Stomach (tissue), 9 donors: Measurements from ENCODE around the gene ABHD17B. TPM values are rescaled to one million over a fixed set of nuclear protein-coding genes. Genes with fewer than 3 reads are reported as not detected.

Source experiments
- DNase-seq, 2 donors: peaks; one replicate each; pipeline versions ENCODE4 v3.0.0 to v3.0.0-alpha.2; 2013 to 2019
- H3K27ac ChIP-seq, 5 donors: fragments of 200-600 bp in 4 of 5; sonication (generic) in 4 of 5; one replicate each; pipeline ENCODE4 v1.5.1; 2013 to 2019; ENCODE audit warnings: mild to moderate bottlenecking in 1 of 5, moderate library complexity in 1 of 5
- H3K27me3 ChIP-seq, 3 donors: fragments of 200-600 bp; sonication (generic); one replicate each; pipeline ENCODE4 v1.5.1; 2017 to 2019; ENCODE audit warnings: mixed run types in 1 of 3
- H3K36me3 ChIP-seq, 4 donors: fragments of 200-600 bp; sonication (generic); 1 replicate in 3 of 4; 2 replicates in 1 of 4; pipeline ENCODE4 v1.5.1; 2016 to 2019
- H3K4me1 ChIP-seq, 4 donors: fragments of 200-600 bp; sonication (generic); one replicate each; pipeline ENCODE4 v1.5.1; 2016 to 2019
- H3K4me3 ChIP-seq, 4 donors: fragments of 200-600 bp; sonication (generic) in 3 of 4; one replicate each; pipeline ENCODE4 v1.5.1; 2016 to 2019; ENCODE audit warnings: mild to moderate bottlenecking in 1 of 4
- H3K9me3 ChIP-seq, 4 donors: fragments of 200-600 bp; sonication (generic); one replicate each; pipeline ENCODE4 v1.5.1; 2016 to 2019
- CTCF ChIP-seq, 7 experiments: fragments of 450-650 bp in 4 of 7; fragments of 200-600 bp in 3 of 7; sonication (generic) in 3 of 7; IDR thresholded peaks; one replicate each; pipeline ENCODE4 v1.5.1; 2016 to 2019; ENCODE audit warnings: antibody characterized with exemption in 7 of 7, control low read depth in 2 of 7, mild to moderate bottlenecking in 1 of 7
- EP300 ChIP-seq: sonication (generic); formaldehyde crosslinking; IDR thresholded peaks from one replicate; pipeline ENCODE4 v1.6.1; 2017; ENCODE audit warnings: antibody characterized with exemption
- POLR2A ChIP-seq, 4 donors: fragments of 450-650 bp; IDR thresholded peaks; one replicate each; pipeline ENCODE4 v1.6.1; 2016; ENCODE audit warnings: antibody characterized with exemption in 4 of 4, control low read depth in 2 of 4, mild to moderate bottlenecking in 1 of 4, moderate library complexity in 1 of 4
- POLR2AphosphoS5 ChIP-seq, 3 donors: sonication (generic); formaldehyde crosslinking; IDR thresholded peaks; one replicate each; pipeline ENCODE4 v1.6.1; 2016; ENCODE audit warnings: antibody characterized with exemption in 3 of 3
- WGBS, 5 donors: extraction: QIAGEN DNeasy Blood & Tissue Kit in 3 of 5; methylation state at CpG; one replicate each; pipeline versions ENCODE4 v1.1.5 to v1.1.7; 2013 to 2018; 5-methylcytosine and 5-hydroxymethylcytosine counted together
- intact Hi-C: fragments of 100-400 bp; cut with DNase I; formaldehyde crosslinking; loops from one replicate; pipeline ENCODE4 v1.15.1; 2023; ENCODE audit warnings: low total_unique reads
- polyA plus RNA-seq, 3 donors: library from polyadenylated mRNA; stranded (reverse); fragments of 200-250 nt; gene quantifications; one replicate each; pipeline ENCODE4 v1.2.3, GENCODE V29; 2013
- total RNA-seq, 5 donors: library from RNA; depleted of rRNA; stranded (reverse); fragments of >200 nt; gene quantifications; one replicate each; pipeline versions ENCODE4 v1.1.0 to v1.2.3, GENCODE V29; 2014 to 2016
- donor health status: healthy with polysubstance abuse.
- donor health status: Bipolar disorder and iron deficiency.
- donor health status: healthy.

The ABHD17B gene
- total and polyA plus RNA-seq, 8 donors: 4.0 to 57.5 (median 11.2) TPM

GRCh38 chr9:71859939-71860338 lies 51.1 kb downstream of the ABHD17B start:
- Histone ChIP-seq H3K4me3 (no peak overlapping the region), H3K9me3 (peaks cover 3 to 25% (median 15%) of the 10 kb centered on the region in 4 donors), H3K27me3 (no peaks in the 10 kb centered on the region), H3K36me3 (peaks cover 0 to 11% (median 5%) of the 10 kb centered on the region in 4 donors), H3K4me1 (peaks cover 0 to 5% (median 2%) of the 10 kb centered on the region in 4 donors), H3K27ac (no peak overlapping the region)
- 96 to 99% (median 98%) methylated on average over 3 of the region's 3 CpGs for WGBS, 5 donors
- TF ChIP-seq EP300: no peak
- no peak for TF ChIP-seq POLR2AphosphoS5 (IDR thresholded peaks at IDR 0.05)
- no peak for TF ChIP-seq POLR2A (IDR thresholded peaks at IDR 0.05)
- no peak for TF ChIP-seq CTCF (IDR thresholded peaks at IDR 0.05)
- intact Hi-C loops: no loop called here
- DNase-seq: no peak

DNA sequence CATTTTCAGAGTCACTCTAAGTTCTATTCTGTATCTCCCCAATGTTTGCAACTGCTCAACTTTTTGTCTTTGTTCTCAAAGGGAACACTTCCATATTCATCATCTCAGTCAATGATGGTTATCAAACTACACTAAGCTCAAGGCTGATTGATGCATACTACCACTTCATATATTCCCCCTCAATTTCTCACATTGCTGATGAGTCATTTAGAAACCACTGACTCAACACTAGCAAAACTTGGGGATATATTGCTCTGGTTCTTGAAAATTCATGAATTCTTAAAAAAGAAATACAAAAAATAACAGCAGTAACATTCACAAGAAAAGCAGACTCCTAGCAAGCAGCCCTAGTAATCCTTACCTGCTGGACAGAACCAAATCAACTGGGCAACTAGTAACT lies 52.2 kb downstream of the ABHD17B start:
- intact Hi-C loops: no loop called here
- no peak overlapping the region for H3K4me3 ChIP-seq
- H3K9me3 ChIP-seq: peaks cover 3 to 25% (median 15%) of the 10 kb centered on the region in 4 donors
- H3K36me3 ChIP-seq: peaks cover 0 to 11% (median 5%) of the 10 kb centered on the region in 4 donors
- no peak for DNase-seq
- TF ChIP-seq POLR2AphosphoS5 (IDR thresholded peaks at IDR 0.05): no peak
- no peak for TF ChIP-seq EP300
- no peak for TF ChIP-seq POLR2A (IDR thresholded peaks at IDR 0.05)
- TF ChIP-seq CTCF (IDR thresholded peaks at IDR 0.05): no peak
- peaks cover 0 to 4% (median 0%) of the 10 kb centered on the region in 4 donors for H3K4me1 ChIP-seq
- no peak overlapping the region for H3K27ac ChIP-seq
- no peaks in the 10 kb centered on the region for H3K27me3 ChIP-seq

DNA sequence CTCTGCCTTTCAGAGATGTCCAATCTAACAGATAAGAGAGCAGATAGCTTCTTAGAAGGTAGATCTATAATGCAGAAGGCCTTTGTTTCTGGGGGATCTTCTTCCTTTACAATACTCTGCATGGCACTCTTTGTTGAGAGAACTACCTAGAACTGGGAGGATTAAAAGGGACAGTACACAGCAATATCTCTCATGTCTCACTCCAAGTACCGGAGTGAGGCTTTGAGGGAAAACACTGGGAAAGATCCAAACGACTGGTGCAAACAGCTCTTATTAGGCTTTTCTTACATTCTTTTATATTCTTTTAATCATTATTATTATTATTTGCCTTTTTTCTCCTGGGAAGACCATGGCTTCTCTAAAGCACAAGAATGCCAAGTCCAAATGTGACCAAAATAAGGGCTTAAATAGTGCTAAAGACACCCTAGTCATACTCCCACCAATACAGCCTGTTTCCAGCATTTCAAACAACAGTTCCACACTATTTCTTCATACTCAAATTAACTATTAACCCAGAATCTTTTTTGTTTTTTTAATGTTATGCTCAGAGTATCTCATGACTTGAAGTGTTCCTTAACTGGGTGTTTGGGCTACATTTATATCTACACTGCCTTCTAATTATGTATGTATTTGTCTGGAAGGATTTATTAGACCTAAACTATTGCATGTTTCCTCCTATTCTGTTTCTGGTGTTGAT lies 52.7 kb downstream of the ABHD17B start:
- intact Hi-C loops: no loop called here
- Histone ChIP-seq H3K36me3 (peaks cover 0 to 11% (median 5%) of the 10 kb centered on the region in 4 donors), H3K27ac (no peak overlapping the region), H3K27me3 (no peaks in the 10 kb centered on the region), H3K9me3 (peaks cover 3 to 25% (median 15%) of the 10 kb centered on the region in 4 donors), H3K4me1 (no peaks in the 10 kb centered on the region), H3K4me3 (no peak overlapping the region)
- TF ChIP-seq EP300: no peak
- TF ChIP-seq POLR2A (IDR thresholded peaks at IDR 0.05): no peak
- DNase-seq: no peak
- WGBS, 5 donors: 91 to 95% (median 95%) methylated on average over 2 of the region's 2 CpGs

- intact Hi-C loops: no loop called here
Observed at GRCh38 chr9:71857159-71857558, 53.8 kb downstream of the ABHD17B start.

GRCh38 chr9:71854811-71855210 lies 56.2 kb downstream of the ABHD17B start:
- TF ChIP-seq CTCF (IDR thresholded peaks at IDR 0.05) (no peak), POLR2AphosphoS5 (IDR thresholded peaks at IDR 0.05) (no peak), POLR2A (IDR thresholded peaks at IDR 0.05) (no peak), EP300 (no peak)

More at GRCh38 chr9:71857159-71857558, 53.8 kb downstream of the ABHD17B start:
- DNase-seq: no peak
- Histone ChIP-seq H3K36me3 (peaks cover 0 to 11% (median 4%) of the 10 kb centered on the region in 4 donors), H3K4me3 (no peak overlapping the region), H3K27ac (no peak overlapping the region), H3K4me1 (no peaks in the 10 kb centered on the region), H3K9me3 (peaks cover 3 to 25% (median 15%) of the 10 kb centered on the region in 4 donors), H3K27me3 (no peaks in the 10 kb centered on the region)
- TF ChIP-seq POLR2A (IDR thresholded peaks at IDR 0.05) (no peak), POLR2AphosphoS5 (IDR thresholded peaks at IDR 0.05) (no peak)

More at GRCh38 chr9:71854811-71855210, 56.2 kb downstream of the ABHD17B start:
- Histone ChIP-seq H3K4me3 (no peak overlapping the region), H3K36me3 (peaks cover 0 to 2% (median 0%) of the 10 kb centered on the region in 4 donors), H3K9me3 (peaks cover 3 to 8% (median 6%) of the 10 kb centered on the region in 4 donors), H3K4me1 (no peaks in the 10 kb centered on the region), H3K27me3 (no peaks in the 10 kb centered on the region), H3K27ac (no peak overlapping the region)
- intact Hi-C loops: no loop called here
- WGBS, 5 donors: 82 to 93% (median 92%) methylated on average over 5 of the region's 5 CpGs
- no peak for DNase-seq
